ENCODE results near the gene NELL2. TPM values are rescaled to one million over a fixed set of nuclear protein-coding genes. Genes with fewer than 3 reads are reported as not detected.
A peak's percentile ranks its signal among the peaks of the same experiment; 100 is the strongest.

Gene NELL2
- total RNA-seq, 2 donors from 2014 or later, result 5.1 to 6.9 TPM

DNA sequence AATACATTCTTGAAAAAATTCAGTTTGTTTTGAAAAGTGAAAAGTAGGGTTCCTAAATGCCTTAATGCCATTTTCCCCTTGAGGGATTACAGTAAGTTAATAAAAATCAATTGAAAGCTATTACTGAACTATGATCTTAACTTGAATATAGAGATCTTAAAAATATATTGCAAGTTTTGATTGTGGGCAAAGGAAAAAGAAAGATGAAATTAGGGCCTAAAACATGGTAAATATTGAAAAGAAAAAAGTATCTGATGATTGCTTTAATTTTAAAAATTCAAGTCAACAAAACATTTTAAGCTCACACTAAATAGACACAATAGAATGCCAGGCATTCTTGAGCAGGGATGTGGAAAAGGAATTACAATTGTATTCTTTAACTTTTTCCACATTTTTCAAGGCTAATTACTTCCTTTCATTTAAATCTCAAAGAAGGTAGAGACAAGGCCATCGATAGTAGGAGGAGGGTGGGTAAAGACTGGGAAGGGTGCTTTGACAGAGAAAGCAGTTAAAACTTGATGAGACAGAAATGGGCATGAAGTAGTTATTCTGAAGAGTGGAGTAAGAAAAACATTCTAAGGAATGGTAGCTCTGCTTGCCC is 294.4 kb downstream of the NELL2 start:
- no peaks in the 10 kb centered on the region for H3K27me3 ChIP-seq (ENCODE audit: control insufficient read depth, insufficient read depth, low read length, poor library complexity, severe bottlenecking)
- WGBS, 2 experiments (ENCODE audit: insufficient coverage in 1 of 2, insufficient read length in 1 of 2), result 9 to 23% methylated on average over 1 of the region's 1 CpG
- H3K27ac ChIP-seq (ENCODE audit: low read depth, low read length), result peak overlapping the region; percentile 5
- H3K36me3 Mint-ChIP-seq (ENCODE audit: low read depth), result no peaks in the 10 kb centered on the region
- H3K4me1 ChIP-seq (ENCODE audit: control insufficient read depth, insufficient read depth, low read length), result no peaks in the 10 kb centered on the region
- no peaks in the 10 kb centered on the region for H3K9me3 Mint-ChIP-seq
- no peaks in the 10 kb centered on the region for H3K9me3 ChIP-seq (ENCODE audit: control insufficient read depth, low read length)
- H3K4me1 Mint-ChIP-seq, result peaks cover 20% of the 10 kb centered on the region
- no peak overlapping the region for H3K4me3 ChIP-seq (ENCODE audit: low read length)
- no peak overlapping the region for H3K4me3 Mint-ChIP-seq
- H3K27me3 Mint-ChIP-seq (ENCODE audit: insufficient read depth), result no peaks in the 10 kb centered on the region
- no peak overlapping the region for H3K9ac ChIP-seq (ENCODE audit: extremely low read depth, low read length, poor library complexity, severe bottlenecking)
- H3K27ac Mint-ChIP-seq, result peak overlapping the region; percentile 37
- H3K36me3 ChIP-seq (ENCODE audit: control insufficient read depth, insufficient read depth, low read length), result no peaks in the 10 kb centered on the region
- TF ChIP-seq, protein P1, sequence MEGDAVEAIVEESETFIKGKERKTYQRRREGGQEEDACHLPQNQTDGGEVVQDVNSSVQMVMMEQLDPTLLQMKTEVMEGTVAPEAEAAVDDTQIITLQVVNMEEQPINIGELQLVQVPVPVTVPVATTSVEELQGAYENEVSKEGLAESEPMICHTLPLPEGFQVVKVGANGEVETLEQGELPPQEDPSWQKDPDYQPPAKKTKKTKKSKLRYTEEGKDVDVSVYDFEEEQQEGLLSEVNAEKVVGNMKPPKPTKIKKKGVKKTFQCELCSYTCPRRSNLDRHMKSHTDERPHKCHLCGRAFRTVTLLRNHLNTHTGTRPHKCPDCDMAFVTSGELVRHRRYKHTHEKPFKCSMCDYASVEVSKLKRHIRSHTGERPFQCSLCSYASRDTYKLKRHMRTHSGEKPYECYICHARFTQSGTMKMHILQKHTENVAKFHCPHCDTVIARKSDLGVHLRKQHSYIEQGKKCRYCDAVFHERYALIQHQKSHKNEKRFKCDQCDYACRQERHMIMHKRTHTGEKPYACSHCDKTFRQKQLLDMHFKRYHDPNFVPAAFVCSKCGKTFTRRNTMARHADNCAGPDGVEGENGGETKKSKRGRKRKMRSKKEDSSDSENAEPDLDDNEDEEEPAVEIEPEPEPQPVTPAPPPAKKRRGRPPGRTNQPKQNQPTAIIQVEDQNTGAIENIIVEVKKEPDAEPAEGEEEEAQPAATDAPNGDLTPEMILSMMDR (conservative IDR thresholded peaks at IDR 0.05), result no peak
- no peak for DNase-seq

DNA sequence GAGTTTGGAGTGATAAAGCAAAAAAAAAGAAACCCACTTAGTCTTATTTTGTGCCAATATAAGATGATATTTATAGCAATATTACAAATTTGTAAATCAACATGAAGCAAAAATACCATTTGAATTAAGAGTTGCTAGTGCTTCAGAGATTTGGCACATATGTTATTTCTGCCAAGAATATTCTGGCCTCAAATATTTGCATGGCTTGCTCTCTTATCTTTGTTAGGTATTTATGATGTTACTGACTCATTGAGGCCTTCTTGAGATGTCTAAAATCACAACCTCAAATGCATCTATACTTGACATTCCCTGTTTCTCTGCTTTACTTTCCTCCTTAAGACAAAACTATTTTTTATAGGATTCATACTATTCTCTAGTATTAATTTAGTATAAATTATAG is 301.5 kb downstream of the NELL2 start:
- H3K36me3 ChIP-seq (ENCODE audit: control insufficient read depth, insufficient read depth, low read length), result no peaks in the 10 kb centered on the region
- no peaks in the 10 kb centered on the region for H3K27me3 ChIP-seq (ENCODE audit: control insufficient read depth, insufficient read depth, low read length, poor library complexity, severe bottlenecking)
- H3K4me3 ChIP-seq (ENCODE audit: low read length), result no peak overlapping the region
- H3K9ac ChIP-seq (ENCODE audit: extremely low read depth, low read length, poor library complexity, severe bottlenecking), result no peak overlapping the region
- Mint-ChIP-seq H3K4me3 (no peak overlapping the region), H3K27me3 (ENCODE audit: insufficient read depth) (no peaks in the 10 kb centered on the region), H3K36me3 (ENCODE audit: low read depth) (no peaks in the 10 kb centered on the region), H3K9me3 (peaks cover 2% of the 10 kb centered on the region), H3K27ac (no peak overlapping the region), H3K4me1 (peaks cover 15% of the 10 kb centered on the region)
- no peaks in the 10 kb centered on the region for H3K4me1 ChIP-seq (ENCODE audit: control insufficient read depth, insufficient read depth, low read length)
- H3K27ac ChIP-seq (ENCODE audit: low read depth, low read length), result no peak overlapping the region
- no peaks in the 10 kb centered on the region for H3K9me3 ChIP-seq (ENCODE audit: control insufficient read depth, low read length)
- no peak for DNase-seq
- TF ChIP-seq, protein P1 (conservative IDR thresholded peaks at IDR 0.05), result no peak

DNA sequence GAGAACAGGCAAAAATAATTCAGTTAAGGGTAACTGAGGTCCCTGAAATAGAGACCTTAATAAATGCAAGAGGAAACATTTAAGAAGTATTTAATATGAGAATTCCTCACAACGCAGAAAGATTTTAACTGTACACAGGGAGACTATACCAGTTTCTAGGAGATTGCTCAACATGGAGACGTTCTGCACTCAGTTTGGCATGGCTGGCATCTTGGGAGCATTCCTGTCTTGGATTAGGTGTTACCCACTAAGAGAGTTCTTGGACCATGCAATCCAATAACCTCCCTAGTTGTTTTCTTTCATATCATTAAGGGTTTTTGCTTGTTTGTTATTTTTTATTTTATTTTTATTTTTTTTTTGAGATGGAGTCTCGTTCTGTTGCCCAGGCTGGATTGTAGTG is 302.4 kb downstream of the NELL2 start:
- peaks cover 2% of the 10 kb centered on the region for H3K9me3 Mint-ChIP-seq
- no peaks in the 10 kb centered on the region for H3K36me3 Mint-ChIP-seq (ENCODE audit: low read depth)
- 83 to 94% methylated on average over 2 to 3 of the region's 3 CpGs for WGBS, 2 experiments (ENCODE audit: insufficient coverage in 1 of 2, insufficient read length in 1 of 2)
- H3K27ac ChIP-seq (ENCODE audit: low read depth, low read length), result no peak overlapping the region
- no peak overlapping the region for H3K4me3 Mint-ChIP-seq
- no peaks in the 10 kb centered on the region for H3K27me3 Mint-ChIP-seq (ENCODE audit: insufficient read depth)
- no peaks in the 10 kb centered on the region for H3K36me3 ChIP-seq (ENCODE audit: control insufficient read depth, insufficient read depth, low read length)
- H3K27me3 ChIP-seq (ENCODE audit: control insufficient read depth, insufficient read depth, low read length, poor library complexity, severe bottlenecking), result no peaks in the 10 kb centered on the region
- no peaks in the 10 kb centered on the region for H3K9me3 ChIP-seq (ENCODE audit: control insufficient read depth, low read length)
- H3K4me1 ChIP-seq (ENCODE audit: control insufficient read depth, insufficient read depth, low read length), result no peaks in the 10 kb centered on the region
- H3K4me3 ChIP-seq (ENCODE audit: low read length), result no peak overlapping the region
- TF ChIP-seq, protein P1 (conservative IDR thresholded peaks at IDR 0.05), result no peak
- no peak overlapping the region for H3K27ac Mint-ChIP-seq
- no peak overlapping the region for H3K9ac ChIP-seq (ENCODE audit: extremely low read depth, low read length, poor library complexity, severe bottlenecking)
- peaks cover 10% of the 10 kb centered on the region for H3K4me1 Mint-ChIP-seq
- DNase-seq, result no peak

All from endodermal cell (in vitro differentiated cells).